ENCODE results near the gene CLCN2.

DNA sequence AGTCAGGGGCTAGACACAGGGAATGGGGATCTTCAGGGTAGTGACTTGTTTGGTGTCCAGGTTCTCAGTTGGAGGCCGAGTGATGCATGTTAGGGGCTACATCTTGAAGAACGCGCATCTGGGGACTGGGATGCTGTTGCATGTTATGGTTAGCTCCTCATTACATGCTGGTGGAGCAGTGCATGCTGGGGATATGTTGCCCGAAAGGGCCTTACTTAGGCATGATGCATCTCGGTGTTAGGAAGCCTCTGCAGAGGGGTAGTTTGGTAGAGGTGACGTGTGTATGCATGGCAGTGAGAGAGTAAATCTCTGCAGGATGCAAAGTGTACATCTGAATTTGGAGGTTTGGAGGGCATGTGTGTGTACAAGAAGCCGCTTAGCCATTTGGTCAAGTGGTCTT lies 44.6 kb downstream of the CLCN2 start:
- TF ChIP-seq POLR2A (IDR thresholded peaks at IDR 0.05): no peak
- TF ChIP-seq, protein P1, sequence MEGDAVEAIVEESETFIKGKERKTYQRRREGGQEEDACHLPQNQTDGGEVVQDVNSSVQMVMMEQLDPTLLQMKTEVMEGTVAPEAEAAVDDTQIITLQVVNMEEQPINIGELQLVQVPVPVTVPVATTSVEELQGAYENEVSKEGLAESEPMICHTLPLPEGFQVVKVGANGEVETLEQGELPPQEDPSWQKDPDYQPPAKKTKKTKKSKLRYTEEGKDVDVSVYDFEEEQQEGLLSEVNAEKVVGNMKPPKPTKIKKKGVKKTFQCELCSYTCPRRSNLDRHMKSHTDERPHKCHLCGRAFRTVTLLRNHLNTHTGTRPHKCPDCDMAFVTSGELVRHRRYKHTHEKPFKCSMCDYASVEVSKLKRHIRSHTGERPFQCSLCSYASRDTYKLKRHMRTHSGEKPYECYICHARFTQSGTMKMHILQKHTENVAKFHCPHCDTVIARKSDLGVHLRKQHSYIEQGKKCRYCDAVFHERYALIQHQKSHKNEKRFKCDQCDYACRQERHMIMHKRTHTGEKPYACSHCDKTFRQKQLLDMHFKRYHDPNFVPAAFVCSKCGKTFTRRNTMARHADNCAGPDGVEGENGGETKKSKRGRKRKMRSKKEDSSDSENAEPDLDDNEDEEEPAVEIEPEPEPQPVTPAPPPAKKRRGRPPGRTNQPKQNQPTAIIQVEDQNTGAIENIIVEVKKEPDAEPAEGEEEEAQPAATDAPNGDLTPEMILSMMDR (IDR thresholded peaks at IDR 0.05): no peak

Data from adrenal gland (tissue), 5 donors.